ENCODE measurements around the gene CES2. TPM values are rescaled to one million over a fixed set of nuclear protein-coding genes. Genes with fewer than 3 reads are reported as not detected.

The CES2 gene
- total and polyA plus RNA-seq, 2 of the 8 experiments (the other 6 are each of a cell fraction or from before 2014, with no cell fraction given) = 8.6 to 14.7 TPM

DNA sequence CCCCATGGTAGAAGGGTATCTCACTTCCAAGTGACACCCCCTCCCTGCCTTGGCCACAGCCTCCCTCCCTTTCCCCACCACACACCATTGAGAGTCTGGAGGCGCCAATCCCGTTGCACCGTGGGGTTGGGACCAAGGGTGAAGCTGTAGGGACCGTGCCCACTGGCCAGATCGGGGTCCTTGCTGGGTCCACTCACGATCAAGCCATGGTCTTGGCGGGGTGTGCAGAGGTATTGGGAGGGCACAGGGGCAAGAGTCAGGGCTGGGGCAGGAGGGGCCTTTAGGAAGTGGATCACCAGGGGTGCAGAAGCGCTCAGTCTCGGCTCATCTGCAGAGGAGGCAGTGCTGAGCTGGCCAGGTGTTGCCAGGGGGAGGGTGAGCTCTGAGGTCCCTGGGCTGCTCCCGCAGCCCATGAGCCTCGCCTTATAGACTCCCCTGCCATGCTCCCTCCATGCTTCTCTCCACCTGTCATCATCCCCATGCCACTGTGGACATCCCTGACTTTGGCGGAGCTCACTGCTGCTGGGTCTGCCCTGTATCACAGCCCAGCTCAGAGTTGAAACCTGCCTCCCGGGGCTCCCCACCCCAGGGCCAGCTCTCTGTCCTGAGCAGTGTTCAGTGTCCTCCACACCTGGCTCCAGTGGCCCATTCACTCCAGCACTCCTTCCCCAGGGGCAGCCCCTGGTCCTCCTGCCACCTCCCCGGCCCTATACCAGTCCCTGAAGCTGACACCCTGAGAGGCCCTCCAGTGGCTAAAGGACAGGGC lies 25.0 kb upstream of the CES2 start:
- Histone ChIP-seq H2BK120ac (replicated peaks; ENCODE audit: low read depth, low read length) (no peak overlapping the region), H4K5ac (ENCODE audit: insufficient read length, low read depth, low read length) (no peak overlapping the region), H4K8ac (ENCODE audit: extremely low read depth, insufficient read depth, low read length) (peak overlapping the region; percentile 84), H3K56ac (replicated peaks; ENCODE audit: insufficient read length, low read depth, low read length) (no peak overlapping the region), H3K4ac (replicated peaks; ENCODE audit: insufficient read length, low read depth, low read length) (no peak overlapping the region), H2AFZ (ENCODE audit: low read length) (no peak overlapping the region), H3K4me2 (ENCODE audit: insufficient read depth in 1 of 2, low read depth in 2 of 2, low read length in 2 of 2) (no peak overlapping the region), H3K4me1 (replicated peaks in 1 of 4; ENCODE audit: control insufficient read depth in 3 of 4, insufficient read depth in 4 of 4, low read length in 3 of 4) (peaks cover 0 to 3% (median 0%) of the 10 kb centered on the region in 4 experiments; a peak in 2 of 7 replicates), H3K9me3 (ENCODE audit: insufficient read depth in 2 of 2, low read depth in 1 of 2, low read length in 1 of 2) (no peaks in the 10 kb centered on the region), H2BK20ac (ENCODE audit: low read length) (no peak overlapping the region), H3K14ac (ENCODE audit: insufficient read length) (no peak overlapping the region), H3K79me1 (ENCODE audit: low read depth, low read length) (no peaks in the 10 kb centered on the region), H3K27me3 (replicated peaks in 1 of 4; ENCODE audit: control insufficient read depth in 3 of 4, extremely low read depth in 1 of 4, insufficient read depth in 3 of 4, low read length in 3 of 4) (no peaks in the 10 kb centered on the region; a peak in 3 of 7 replicates), H2BK5ac (ENCODE audit: low read depth, low read length) (no peak overlapping the region), H3K79me2 (ENCODE audit: control insufficient read depth in 1 of 2, insufficient read depth in 2 of 2, low read length in 2 of 2) (no peaks in the 10 kb centered on the region), H3K18ac (ENCODE audit: extremely low read depth, low read length) (no peak overlapping the region), H2AK5ac (ENCODE audit: low read depth, low read length) (no peak overlapping the region), H3K23ac (ENCODE audit: insufficient read length) (no peak overlapping the region), H3K4me3 (ENCODE audit: extremely low read depth in 1 of 4, insufficient read depth in 2 of 4, low read depth in 3 of 4, low read length in 4 of 4) (no peak overlapping the region), H3K9ac (replicated peaks in 1 of 4; ENCODE audit: extremely low read depth in 1 of 4, low read depth in 3 of 4, low read length in 3 of 4) (no peak overlapping the region), H2BK12ac (ENCODE audit: low read depth, low read length) (no peak overlapping the region), H3K23me2 (ENCODE audit: low read depth, low read length) (peaks cover 3% of the 10 kb centered on the region; the same call in 1 of the 2 replicates), H3K27ac (ENCODE audit: low read depth, low read length) (no peak overlapping the region), H2BK15ac (ENCODE audit: low read length) (0 out of 2 replicates have a peak overlapping the region, but pooled peaks have one; percentile 49), H4K91ac (replicated peaks; ENCODE audit: insufficient read length, low read length) (no peak overlapping the region), H4K20me1 (replicated peaks in 1 of 2; ENCODE audit: control insufficient read depth in 1 of 2, insufficient read depth in 2 of 2, low read length in 2 of 2) (peaks cover 0 to 2% of the 10 kb centered on the region in 2 experiments), H3K36me3 (ENCODE audit: control insufficient read depth in 2 of 4, insufficient read depth in 4 of 4, low read length in 3 of 4) (no peaks in the 10 kb centered on the region)
- ChIA-PET POLR2A (ENCODE audit: partially characterized antibody) (interaction anchor here (0.7 to 1.7 kb wide), 2 partner anchors 14 to 26 kb away, joined by 3 to 5 read pairs; no protein-coding TSS in a partner anchor), CTCF (ENCODE audit: partially characterized antibody) (interaction anchor here (0.7 to 42.0 kb wide), 21 partner anchors 5 to 234 kb away, joined by 3 to 1009 read pairs (median 4); partner anchors contain the start of genes CDH16, CES3, CIAO2B and PDP2)
- 82% methylated on average over 14 of the region's 14 CpGs; no CpG with 5 or more reads in 1 of the 2 experiments for WGBS, 2 experiments (ENCODE audit: extremely low coverage in 1 of 2, insufficient coverage in 1 of 2, insufficient read length in 1 of 2, insufficient replicate concordance in 2 of 2, low coverage in 1 of 2, low lambda C conversion rate in 2 of 2, missing lambda C conversion rate in 1 of 2)
- no peak for DNase-seq (ENCODE audit: low read depth in 1 of 2, low spot score in 2 of 2)
- no peak for FAIRE-seq
- TF ChIP-seq SAP30 (IDR thresholded peaks at IDR 0.05; ENCODE audit: insufficient read depth, insufficient replicate concordance, low read length) (no peak), CBX5 (IDR thresholded peaks at IDR 0.05; ENCODE audit: low read depth, low read length) (no peak)
- TF ChIP-seq, protein P1, sequence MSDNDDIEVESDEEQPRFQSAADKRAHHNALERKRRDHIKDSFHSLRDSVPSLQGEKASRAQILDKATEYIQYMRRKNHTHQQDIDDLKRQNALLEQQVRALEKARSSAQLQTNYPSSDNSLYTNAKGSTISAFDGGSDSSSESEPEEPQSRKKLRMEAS (IDR thresholded peaks at IDR 0.05) = no peak

Measured in H1 (cell line).